ENCODE measurements around the gene SLC5A12. TPM values are rescaled to one million over a fixed set of nuclear protein-coding genes. Genes with fewer than 3 reads are reported as not detected.

The SLC5A12 gene
- polyA plus RNA-seq (2013, experiment 1 of 2), result 0.28 TPM
- 0.33 TPM for polyA plus RNA-seq (2013, experiment 2 of 2)

- Histone ChIP-seq H3K79me1 (ENCODE audit: low read depth, low read length) (no peaks in the 10 kb centered on the region), H2BK15ac (ENCODE audit: low read length) (no peak within 1 kb of the TSS), H3K18ac (ENCODE audit: low read length) (no peak within 1 kb of the TSS), H3K9ac (ENCODE audit: low read depth, low read length, poor library complexity) (no peak within 1 kb of the TSS), H2AFZ (ENCODE audit: low read length) (no peak within 1 kb of the TSS), H4K91ac (ENCODE audit: low read depth, low read length, poor library complexity) (no peak within 1 kb of the TSS), H3K9me3 (replicated peaks in 1 of 2; ENCODE audit: control insufficient read depth in 2 of 2, insufficient read depth in 1 of 2, low read depth in 1 of 2, low read length in 2 of 2) (no peaks in the 10 kb centered on the region), H3K23ac (ENCODE audit: low read depth, low read length, poor library complexity) (no peak within 1 kb of the TSS), H3K4ac (ENCODE audit: low read length) (no peak within 1 kb of the TSS), H2BK120ac (ENCODE audit: low read depth, low read length) (no peak within 1 kb of the TSS), H3K14ac (ENCODE audit: low read length) (no peak within 1 kb of the TSS), H2AK5ac (ENCODE audit: low read depth, low read length) (no peak within 1 kb of the TSS), H3K27ac (replicated peaks; ENCODE audit: low read length) (no peak within 1 kb of the TSS), H4K8ac (ENCODE audit: low read depth, low read length) (no peak within 1 kb of the TSS), H3K4me2 (ENCODE audit: insufficient read depth, low read length, poor library complexity, severe bottlenecking) (no peak within 1 kb of the TSS), H3K36me3 (replicated peaks in 1 of 2; ENCODE audit: control insufficient read depth in 2 of 2, insufficient read depth in 2 of 2, low read length in 2 of 2) (no peaks in the 10 kb centered on the region), H3K4me3 (ENCODE audit: low read length in 2 of 2) (no peak within 1 kb of the TSS), H2BK12ac (ENCODE audit: low read length) (no peak within 1 kb of the TSS), H3K27me3 (ENCODE audit: control insufficient read depth in 3 of 3, insufficient read depth in 3 of 3, low read depth in 1 of 3, low read length in 3 of 3) (no peaks in the 10 kb centered on the region), H3K4me1 (ENCODE audit: control insufficient read depth in 2 of 2, insufficient read depth in 1 of 2, low read depth in 1 of 2, low read length in 2 of 2) (no peaks in the 10 kb centered on the region), H2BK5ac (ENCODE audit: low read length) (no peak within 1 kb of the TSS)
- no peak for DNase-seq (ENCODE audit: low spot score)
- WGBS, 2 donors (ENCODE audit: extremely low coverage in 2 of 2, insufficient read length in 2 of 2, insufficient replicate concordance in 1 of 2), result no CpG with 5 or more reads among the region's 3 CpGs
Observed at GRCh38 chr11:26721948-26722475, at the start of gene SLC5A12. SLC5A12 (minus strand) TSS chr11:26722060; CDS start chr11:26721714, 346 bp downstream.

GRCh38 chr11:26769027-26769426 is 47.2 kb upstream of the SLC5A12 start:
- H3K14ac ChIP-seq (ENCODE audit: low read length), result no peak overlapping the region
- no peaks in the 10 kb centered on the region for H3K79me1 ChIP-seq (ENCODE audit: low read depth, low read length)
- H2AFZ ChIP-seq (ENCODE audit: low read length), result no peak overlapping the region
- no peak overlapping the region for H3K4me3 ChIP-seq (ENCODE audit: low read length in 2 of 2)
- no peak overlapping the region for H2AK5ac ChIP-seq (ENCODE audit: low read depth, low read length)
- no peak for DNase-seq (ENCODE audit: low spot score)
- H2BK12ac ChIP-seq (ENCODE audit: low read length), result no peak overlapping the region
- no peak overlapping the region for H3K4ac ChIP-seq (ENCODE audit: low read length)
- H3K4me2 ChIP-seq (ENCODE audit: insufficient read depth, low read length, poor library complexity, severe bottlenecking), result no peak overlapping the region
- H3K9me3 ChIP-seq (replicated peaks in 1 of 2; ENCODE audit: control insufficient read depth in 2 of 2, insufficient read depth in 1 of 2, low read depth in 1 of 2, low read length in 2 of 2), result no peaks in the 10 kb centered on the region
- no peak overlapping the region for H3K18ac ChIP-seq (ENCODE audit: low read length)
- H3K23ac ChIP-seq (ENCODE audit: low read depth, low read length, poor library complexity), result no peak overlapping the region
- H3K9ac ChIP-seq (ENCODE audit: low read depth, low read length, poor library complexity), result no peak overlapping the region
- H4K91ac ChIP-seq (ENCODE audit: low read depth, low read length, poor library complexity), result no peak overlapping the region
- H3K4me1 ChIP-seq (ENCODE audit: control insufficient read depth in 2 of 2, insufficient read depth in 1 of 2, low read depth in 1 of 2, low read length in 2 of 2), result peaks cover 0 to 4% of the 10 kb centered on the region in 2 donors
- peaks cover 0 to 4% (median 0%) of the 10 kb centered on the region in 3 experiments for H3K27me3 ChIP-seq (ENCODE audit: control insufficient read depth in 3 of 3, insufficient read depth in 3 of 3, low read depth in 1 of 3, low read length in 3 of 3)
- H2BK5ac ChIP-seq (ENCODE audit: low read length), result no peak overlapping the region
- no peak overlapping the region for H2BK15ac ChIP-seq (ENCODE audit: low read length)
- no peak overlapping the region for H3K27ac ChIP-seq (replicated peaks; ENCODE audit: low read length)
- H4K8ac ChIP-seq (ENCODE audit: low read depth, low read length), result no peak overlapping the region
- H2BK120ac ChIP-seq (ENCODE audit: low read depth, low read length), result no peak overlapping the region
- no peaks in the 10 kb centered on the region for H3K36me3 ChIP-seq (replicated peaks in 1 of 2; ENCODE audit: control insufficient read depth in 2 of 2, insufficient read depth in 2 of 2, low read length in 2 of 2)

- H3K4me3 ChIP-seq (ENCODE audit: low read length in 2 of 2), result no peak overlapping the region
- DNase-seq (ENCODE audit: low spot score), result no peak
- H3K36me3 ChIP-seq (replicated peaks in 1 of 2; ENCODE audit: control insufficient read depth in 2 of 2, insufficient read depth in 2 of 2, low read length in 2 of 2), result no peaks in the 10 kb centered on the region
- H4K8ac ChIP-seq (ENCODE audit: low read depth, low read length), result no peak overlapping the region
- no peak overlapping the region for H4K91ac ChIP-seq (ENCODE audit: low read depth, low read length, poor library complexity)
- no peak overlapping the region for H2BK120ac ChIP-seq (ENCODE audit: low read depth, low read length)
- H3K27me3 ChIP-seq (ENCODE audit: control insufficient read depth in 3 of 3, insufficient read depth in 3 of 3, low read depth in 1 of 3, low read length in 3 of 3), result no peaks in the 10 kb centered on the region
- H3K4me2 ChIP-seq (ENCODE audit: insufficient read depth, low read length, poor library complexity, severe bottlenecking), result no peak overlapping the region
- no peak overlapping the region for H3K4ac ChIP-seq (ENCODE audit: low read length)
- no peak overlapping the region for H3K9ac ChIP-seq (ENCODE audit: low read depth, low read length, poor library complexity)
- no peak overlapping the region for H3K27ac ChIP-seq (replicated peaks; ENCODE audit: low read length)
- H3K18ac ChIP-seq (ENCODE audit: low read length), result no peak overlapping the region
- H2AK5ac ChIP-seq (ENCODE audit: low read depth, low read length), result no peak overlapping the region
- H2BK12ac ChIP-seq (ENCODE audit: low read length), result no peak overlapping the region
- H2AFZ ChIP-seq (ENCODE audit: low read length), result peak overlapping the region; percentile 68
- H3K4me1 ChIP-seq (ENCODE audit: control insufficient read depth in 2 of 2, insufficient read depth in 1 of 2, low read depth in 1 of 2, low read length in 2 of 2), result peaks cover 0 to 4% of the 10 kb centered on the region in 2 donors
- H2BK15ac ChIP-seq (ENCODE audit: low read length), result no peak overlapping the region
- no peak overlapping the region for H2BK5ac ChIP-seq (ENCODE audit: low read length)
- H3K23ac ChIP-seq (ENCODE audit: low read depth, low read length, poor library complexity), result no peak overlapping the region
- WGBS, 2 donors (ENCODE audit: extremely low coverage in 2 of 2, insufficient read length in 2 of 2, insufficient replicate concordance in 1 of 2), result no CpG with 5 or more reads among the region's 2 CpGs
- no peaks in the 10 kb centered on the region for H3K9me3 ChIP-seq (replicated peaks in 1 of 2; ENCODE audit: control insufficient read depth in 2 of 2, insufficient read depth in 1 of 2, low read depth in 1 of 2, low read length in 2 of 2)
- no peak overlapping the region for H3K14ac ChIP-seq (ENCODE audit: low read length)
- no peaks in the 10 kb centered on the region for H3K79me1 ChIP-seq (ENCODE audit: low read depth, low read length)
Observed at GRCh38 chr11:26767060-26767459, 45.2 kb upstream of the SLC5A12 start.

- no peak overlapping the region for H2BK5ac ChIP-seq (ENCODE audit: low read length)
- H3K4ac ChIP-seq (ENCODE audit: low read length), result no peak overlapping the region
- no peaks in the 10 kb centered on the region for H3K79me1 ChIP-seq (ENCODE audit: low read depth, low read length)
- WGBS, 2 donors (ENCODE audit: extremely low coverage in 2 of 2, insufficient read length in 2 of 2, insufficient replicate concordance in 1 of 2), result no CpG with 5 or more reads among the region's 3 CpGs
- H3K23ac ChIP-seq (ENCODE audit: low read depth, low read length, poor library complexity), result no peak overlapping the region
- no peak overlapping the region for H4K91ac ChIP-seq (ENCODE audit: low read depth, low read length, poor library complexity)
- H3K4me3 ChIP-seq (ENCODE audit: low read length in 2 of 2), result no peak overlapping the region
- H2AFZ ChIP-seq (ENCODE audit: low read length), result no peak overlapping the region
- no peaks in the 10 kb centered on the region for H3K36me3 ChIP-seq (replicated peaks in 1 of 2; ENCODE audit: control insufficient read depth in 2 of 2, insufficient read depth in 2 of 2, low read length in 2 of 2)
- no peak overlapping the region for H2AK5ac ChIP-seq (ENCODE audit: low read depth, low read length)
- H2BK12ac ChIP-seq (ENCODE audit: low read length), result no peak overlapping the region
- no peak overlapping the region for H2BK15ac ChIP-seq (ENCODE audit: low read length)
- H3K4me1 ChIP-seq (ENCODE audit: control insufficient read depth in 2 of 2, insufficient read depth in 1 of 2, low read depth in 1 of 2, low read length in 2 of 2), result peaks cover 0 to 4% of the 10 kb centered on the region in 2 donors
- no peak overlapping the region for H3K14ac ChIP-seq (ENCODE audit: low read length)
- no peak overlapping the region for H3K9ac ChIP-seq (ENCODE audit: low read depth, low read length, poor library complexity)
- no peak overlapping the region for H2BK120ac ChIP-seq (ENCODE audit: low read depth, low read length)
- no peak overlapping the region for H3K18ac ChIP-seq (ENCODE audit: low read length)
- no peak overlapping the region for H4K8ac ChIP-seq (ENCODE audit: low read depth, low read length)
- H3K27ac ChIP-seq (replicated peaks; ENCODE audit: low read length), result no peak overlapping the region
- no peaks in the 10 kb centered on the region for H3K9me3 ChIP-seq (replicated peaks in 1 of 2; ENCODE audit: control insufficient read depth in 2 of 2, insufficient read depth in 1 of 2, low read depth in 1 of 2, low read length in 2 of 2)
- H3K27me3 ChIP-seq (ENCODE audit: control insufficient read depth in 3 of 3, insufficient read depth in 3 of 3, low read depth in 1 of 3, low read length in 3 of 3), result no peaks in the 10 kb centered on the region
- no peak overlapping the region for H3K4me2 ChIP-seq (ENCODE audit: insufficient read depth, low read length, poor library complexity, severe bottlenecking)
- DNase-seq (ENCODE audit: low spot score), result no peak
Observed at GRCh38 chr11:26765323-26765722, 43.5 kb upstream of the SLC5A12 start.

Data from neuronal stem cell (in vitro differentiated cells).